ENCODE data around the gene SUPT20H. TPM values are rescaled to one million over a fixed set of nuclear protein-coding genes. Genes with fewer than 3 reads are reported as not detected.

Gene SUPT20H
- total and polyA plus RNA-seq, 10 of the 15 experiments (the other 5 are each of a cell fraction or from before 2014, with no cell fraction given): 12.3 to 69.8 (median 47.5) TPM

DNA sequence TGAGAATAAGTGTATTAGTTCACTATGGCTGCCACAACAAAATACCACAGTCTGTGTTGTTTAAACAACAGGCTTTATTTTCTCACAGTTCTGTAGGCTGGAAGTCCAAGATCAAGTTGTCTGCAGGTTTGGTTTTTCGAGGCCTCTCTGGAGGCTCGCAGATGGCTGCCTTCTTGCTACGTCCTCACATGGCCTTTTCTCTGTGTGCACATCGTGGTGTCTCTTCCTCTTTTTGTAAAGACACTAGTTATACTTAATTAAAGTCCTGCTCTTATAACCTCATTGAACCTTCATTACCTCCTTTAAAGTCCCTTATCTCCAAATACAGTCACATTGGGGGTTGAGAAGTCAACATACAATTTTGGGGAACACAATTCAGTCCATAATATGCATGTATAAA lies 35.4 kb upstream of the SUPT20H start:
- Histone ChIP-seq H3K27ac (ENCODE audit: control insufficient read depth, insufficient read depth) (no peak overlapping the region), H3K4me2 (ENCODE audit: control insufficient read depth, insufficient read depth) (no peak overlapping the region), H4K20me1 (ENCODE audit: control insufficient read depth, insufficient read depth) (no peaks in the 10 kb centered on the region), H3K9me3 (replicated peaks; ENCODE audit: control insufficient read depth, insufficient read depth, low read length) (no peaks in the 10 kb centered on the region), H2AFZ (ENCODE audit: control insufficient read depth, low read depth, low read length) (no peak overlapping the region), H3K4me3 (no peak overlapping the region), H3K27me3 (replicated peaks in 1 of 2; ENCODE audit: control insufficient read depth in 2 of 2, insufficient read depth in 2 of 2, low read length in 1 of 2) (peaks cover 0 to 1% of the 10 kb centered on the region in 2 experiments; a peak in 2 of 4 replicates), H3K79me2 (ENCODE audit: control insufficient read depth, insufficient read depth, low read length) (no peaks in the 10 kb centered on the region), H3K9ac (ENCODE audit: control insufficient read depth, insufficient read depth, low read length) (no peak overlapping the region), H3K4me1 (ENCODE audit: control insufficient read depth, insufficient read depth, low read length) (no peaks in the 10 kb centered on the region), H3K36me3 (ENCODE audit: control insufficient read depth in 2 of 2, insufficient read depth in 2 of 2, low read length in 1 of 2) (no peaks in the 10 kb centered on the region)
- ChIA-PET SMC1A (ENCODE audit: uncharacterized antibody, unreplicated experiment) (no interaction called here), RAD21 (ENCODE audit: unreplicated experiment) (no interaction called here), CTCF (no interaction called here), POLR2A (no interaction called here)
- DNase-seq (ENCODE audit: low read depth, low spot score) (no peak), ATAC-seq (no peak), FAIRE-seq (no peak)
- 61% methylated on average over 4 of the region's 4 CpGs for WGBS (ENCODE audit: insufficient coverage, insufficient replicate concordance, low lambda C conversion rate, missing lambda C conversion rate)
- in situ Hi-C loops (cut with MboI): no loop called here
- BruUV-seq (replicated peaks): no TSS peak
- intact Hi-C loops (cut with micrococcal nuclease; ENCODE audit: unreplicated experiment): no loop called here
- no peak for TF ChIP-seq JUND (IDR thresholded peaks at IDR 0.05; ENCODE audit: low read depth, low read length)
- TF ChIP-seq, protein P1, sequence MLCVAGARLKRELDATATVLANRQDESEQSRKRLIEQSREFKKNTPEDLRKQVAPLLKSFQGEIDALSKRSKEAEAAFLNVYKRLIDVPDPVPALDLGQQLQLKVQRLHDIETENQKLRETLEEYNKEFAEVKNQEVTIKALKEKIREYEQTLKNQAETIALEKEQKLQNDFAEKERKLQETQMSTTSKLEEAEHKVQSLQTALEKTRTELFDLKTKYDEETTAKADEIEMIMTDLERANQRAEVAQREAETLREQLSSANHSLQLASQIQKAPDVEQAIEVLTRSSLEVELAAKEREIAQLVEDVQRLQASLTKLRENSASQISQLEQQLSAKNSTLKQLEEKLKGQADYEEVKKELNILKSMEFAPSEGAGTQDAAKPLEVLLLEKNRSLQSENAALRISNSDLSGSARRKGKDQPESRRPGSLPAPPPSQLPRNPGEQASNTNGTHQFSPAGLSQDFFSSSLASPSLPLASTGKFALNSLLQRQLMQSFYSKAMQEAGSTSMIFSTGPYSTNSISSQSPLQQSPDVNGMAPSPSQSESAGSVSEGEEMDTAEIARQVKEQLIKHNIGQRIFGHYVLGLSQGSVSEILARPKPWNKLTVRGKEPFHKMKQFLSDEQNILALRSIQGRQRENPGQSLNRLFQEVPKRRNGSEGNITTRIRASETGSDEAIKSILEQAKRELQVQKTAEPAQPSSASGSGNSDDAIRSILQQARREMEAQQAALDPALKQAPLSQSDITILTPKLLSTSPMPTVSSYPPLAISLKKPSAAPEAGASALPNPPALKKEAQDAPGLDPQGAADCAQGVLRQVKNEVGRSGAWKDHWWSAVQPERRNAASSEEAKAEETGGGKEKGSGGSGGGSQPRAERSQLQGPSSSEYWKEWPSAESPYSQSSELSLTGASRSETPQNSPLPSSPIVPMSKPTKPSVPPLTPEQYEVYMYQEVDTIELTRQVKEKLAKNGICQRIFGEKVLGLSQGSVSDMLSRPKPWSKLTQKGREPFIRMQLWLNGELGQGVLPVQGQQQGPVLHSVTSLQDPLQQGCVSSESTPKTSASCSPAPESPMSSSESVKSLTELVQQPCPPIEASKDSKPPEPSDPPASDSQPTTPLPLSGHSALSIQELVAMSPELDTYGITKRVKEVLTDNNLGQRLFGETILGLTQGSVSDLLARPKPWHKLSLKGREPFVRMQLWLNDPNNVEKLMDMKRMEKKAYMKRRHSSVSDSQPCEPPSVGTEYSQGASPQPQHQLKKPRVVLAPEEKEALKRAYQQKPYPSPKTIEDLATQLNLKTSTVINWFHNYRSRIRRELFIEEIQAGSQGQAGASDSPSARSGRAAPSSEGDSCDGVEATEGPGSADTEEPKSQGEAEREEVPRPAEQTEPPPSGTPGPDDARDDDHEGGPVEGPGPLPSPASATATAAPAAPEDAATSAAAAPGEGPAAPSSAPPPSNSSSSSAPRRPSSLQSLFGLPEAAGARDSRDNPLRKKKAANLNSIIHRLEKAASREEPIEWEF (IDR thresholded peaks at IDR 0.05; ENCODE audit: insufficient replicate concordance, low read depth, low read length): no peak
- no peak for TF ChIP-seq PAX8 (IDR thresholded peaks at IDR 0.05)
- TF ChIP-seq ZNF217 (IDR thresholded peaks at IDR 0.05): no peak
- no peak for TF ChIP-seq EED (IDR thresholded peaks at IDR 0.05; ENCODE audit: low read depth)
- TF ChIP-seq YY1 (IDR thresholded peaks at IDR 0.05; ENCODE audit: low read depth, low read length): no peak
- no peak for TF ChIP-seq IRF4 (IDR thresholded peaks at IDR 0.05; ENCODE audit: low read depth, low read length)
- TF ChIP-seq, protein P2, sequence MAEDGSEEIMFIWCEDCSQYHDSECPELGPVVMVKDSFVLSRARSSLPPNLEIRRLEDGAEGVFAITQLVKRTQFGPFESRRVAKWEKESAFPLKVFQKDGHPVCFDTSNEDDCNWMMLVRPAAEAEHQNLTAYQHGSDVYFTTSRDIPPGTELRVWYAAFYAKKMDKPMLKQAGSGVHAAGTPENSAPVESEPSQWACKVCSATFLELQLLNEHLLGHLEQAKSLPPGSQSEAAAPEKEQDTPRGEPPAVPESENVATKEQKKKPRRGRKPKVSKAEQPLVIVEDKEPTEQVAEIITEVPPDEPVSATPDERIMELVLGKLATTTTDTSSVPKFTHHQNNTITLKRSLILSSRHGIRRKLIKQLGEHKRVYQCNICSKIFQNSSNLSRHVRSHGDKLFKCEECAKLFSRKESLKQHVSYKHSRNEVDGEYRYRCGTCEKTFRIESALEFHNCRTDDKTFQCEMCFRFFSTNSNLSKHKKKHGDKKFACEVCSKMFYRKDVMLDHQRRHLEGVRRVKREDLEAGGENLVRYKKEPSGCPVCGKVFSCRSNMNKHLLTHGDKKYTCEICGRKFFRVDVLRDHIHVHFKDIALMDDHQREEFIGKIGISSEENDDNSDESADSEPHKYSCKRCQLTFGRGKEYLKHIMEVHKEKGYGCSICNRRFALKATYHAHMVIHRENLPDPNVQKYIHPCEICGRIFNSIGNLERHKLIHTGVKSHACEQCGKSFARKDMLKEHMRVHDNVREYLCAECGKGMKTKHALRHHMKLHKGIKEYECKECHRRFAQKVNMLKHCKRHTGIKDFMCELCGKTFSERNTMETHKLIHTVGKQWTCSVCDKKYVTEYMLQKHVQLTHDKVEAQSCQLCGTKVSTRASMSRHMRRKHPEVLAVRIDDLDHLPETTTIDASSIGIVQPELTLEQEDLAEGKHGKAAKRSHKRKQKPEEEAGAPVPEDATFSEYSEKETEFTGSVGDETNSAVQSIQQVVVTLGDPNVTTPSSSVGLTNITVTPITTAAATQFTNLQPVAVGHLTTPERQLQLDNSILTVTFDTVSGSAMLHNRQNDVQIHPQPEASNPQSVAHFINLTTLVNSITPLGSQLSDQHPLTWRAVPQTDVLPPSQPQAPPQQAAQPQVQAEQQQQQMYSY (CRISPR knock-in tag; IDR thresholded peaks at IDR 0.05): no peak
- TF ChIP-seq, protein P3, sequence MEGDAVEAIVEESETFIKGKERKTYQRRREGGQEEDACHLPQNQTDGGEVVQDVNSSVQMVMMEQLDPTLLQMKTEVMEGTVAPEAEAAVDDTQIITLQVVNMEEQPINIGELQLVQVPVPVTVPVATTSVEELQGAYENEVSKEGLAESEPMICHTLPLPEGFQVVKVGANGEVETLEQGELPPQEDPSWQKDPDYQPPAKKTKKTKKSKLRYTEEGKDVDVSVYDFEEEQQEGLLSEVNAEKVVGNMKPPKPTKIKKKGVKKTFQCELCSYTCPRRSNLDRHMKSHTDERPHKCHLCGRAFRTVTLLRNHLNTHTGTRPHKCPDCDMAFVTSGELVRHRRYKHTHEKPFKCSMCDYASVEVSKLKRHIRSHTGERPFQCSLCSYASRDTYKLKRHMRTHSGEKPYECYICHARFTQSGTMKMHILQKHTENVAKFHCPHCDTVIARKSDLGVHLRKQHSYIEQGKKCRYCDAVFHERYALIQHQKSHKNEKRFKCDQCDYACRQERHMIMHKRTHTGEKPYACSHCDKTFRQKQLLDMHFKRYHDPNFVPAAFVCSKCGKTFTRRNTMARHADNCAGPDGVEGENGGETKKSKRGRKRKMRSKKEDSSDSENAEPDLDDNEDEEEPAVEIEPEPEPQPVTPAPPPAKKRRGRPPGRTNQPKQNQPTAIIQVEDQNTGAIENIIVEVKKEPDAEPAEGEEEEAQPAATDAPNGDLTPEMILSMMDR (IDR thresholded peaks at IDR 0.05 in 2 of 3, conservative IDR thresholded peaks at IDR 0.05 in 1 of 3; ENCODE audit: control insufficient read depth in 2 of 3, extremely low read depth in 1 of 3, insufficient read depth in 1 of 3, low read depth in 3 of 3, low read length in 3 of 3): no peak
- TF ChIP-seq, protein P4, sequence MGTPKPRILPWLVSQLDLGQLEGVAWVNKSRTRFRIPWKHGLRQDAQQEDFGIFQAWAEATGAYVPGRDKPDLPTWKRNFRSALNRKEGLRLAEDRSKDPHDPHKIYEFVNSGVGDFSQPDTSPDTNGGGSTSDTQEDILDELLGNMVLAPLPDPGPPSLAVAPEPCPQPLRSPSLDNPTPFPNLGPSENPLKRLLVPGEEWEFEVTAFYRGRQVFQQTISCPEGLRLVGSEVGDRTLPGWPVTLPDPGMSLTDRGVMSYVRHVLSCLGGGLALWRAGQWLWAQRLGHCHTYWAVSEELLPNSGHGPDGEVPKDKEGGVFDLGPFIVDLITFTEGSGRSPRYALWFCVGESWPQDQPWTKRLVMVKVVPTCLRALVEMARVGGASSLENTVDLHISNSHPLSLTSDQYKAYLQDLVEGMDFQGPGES (IDR thresholded peaks at IDR 0.05): no peak
- no peak for TF ChIP-seq BHLHE40 (IDR thresholded peaks at IDR 0.05; ENCODE audit: borderline replicate concordance in 1 of 2, low read depth in 2 of 2, low read length in 1 of 2)
- TF ChIP-seq HDAC2 (IDR thresholded peaks at IDR 0.05): no peak
- no peak for TF ChIP-seq SIN3A (IDR thresholded peaks at IDR 0.05; ENCODE audit: low read depth, low read length)
- no peak for TF ChIP-seq NFXL1 (IDR thresholded peaks at IDR 0.05; ENCODE audit: borderline replicate concordance)

All from GM12878 (cell line).